ENCODE results near the gene TAC3.

Gene TAC3

GRCh38 chr12:57010627-57011247 is 5.6 kb downstream of the TAC3 start:
- Histone ChIP-seq H3K36me3 (ENCODE audit: insufficient read depth, insufficient read length, low read length) (no peaks in the 10 kb centered on the region), H3K27me3 (ENCODE audit: insufficient read depth, insufficient read length) (no peaks in the 10 kb centered on the region), H3K9ac (ENCODE audit: insufficient read length, low read depth) (no peak overlapping the region), H3K4me3 (ENCODE audit: insufficient read length, low read depth) (no peak overlapping the region), H3K4me1 (ENCODE audit: insufficient read depth, insufficient read length) (peaks cover 5% of the 10 kb centered on the region), H3K9me3 (ENCODE audit: insufficient read depth, low read length) (peaks cover 5% of the 10 kb centered on the region; the same call in 1 of the 2 replicates)
- TF ChIP-seq ZNF274 (IDR thresholded peaks at IDR 0.05; ENCODE audit: low read depth, low read length) (no peak), YY1 (IDR thresholded peaks at IDR 0.05; ENCODE audit: insufficient read depth, insufficient read length) (no peak), SUZ12 (IDR thresholded peaks at IDR 0.05; ENCODE audit: extremely low read depth, insufficient read depth, insufficient read length) (no peak)
- DNase-seq (ENCODE audit: low read depth, low spot score) = no peak

GRCh38 chr12:57009949-57010626 is 6.2 kb downstream of the TAC3 start:
- no peaks in the 10 kb centered on the region for H3K27me3 ChIP-seq (ENCODE audit: insufficient read depth, insufficient read length)
- H3K36me3 ChIP-seq (ENCODE audit: insufficient read depth, insufficient read length, low read length) = no peaks in the 10 kb centered on the region
- H3K4me3 ChIP-seq (ENCODE audit: insufficient read length, low read depth) = no peak overlapping the region
- TF ChIP-seq SUZ12 (IDR thresholded peaks at IDR 0.05; ENCODE audit: extremely low read depth, insufficient read depth, insufficient read length) = no peak
- no peak for TF ChIP-seq YY1 (IDR thresholded peaks at IDR 0.05; ENCODE audit: insufficient read depth, insufficient read length)
- TF ChIP-seq ZNF274 (IDR thresholded peaks at IDR 0.05; ENCODE audit: low read depth, low read length) = no peak
- H3K4me1 ChIP-seq (ENCODE audit: insufficient read depth, insufficient read length) = no peaks in the 10 kb centered on the region
- no peak for DNase-seq (ENCODE audit: low read depth, low spot score)
- H3K9me3 ChIP-seq (ENCODE audit: insufficient read depth, low read length) = peaks cover 5% of the 10 kb centered on the region; the same call in 1 of the 2 replicates
- no peak overlapping the region for H3K9ac ChIP-seq (ENCODE audit: insufficient read length, low read depth)

- no peaks in the 10 kb centered on the region for H3K4me1 ChIP-seq (ENCODE audit: insufficient read depth, insufficient read length)
- peaks cover 19% of the 10 kb centered on the region for H3K36me3 ChIP-seq (ENCODE audit: insufficient read depth, insufficient read length, low read length)
- H3K4me3 ChIP-seq (ENCODE audit: insufficient read length, low read depth) = no peak overlapping the region
- no peaks in the 10 kb centered on the region for H3K27me3 ChIP-seq (ENCODE audit: insufficient read depth, insufficient read length)
- no peak overlapping the region for H3K9ac ChIP-seq (ENCODE audit: insufficient read length, low read depth)
- peak; percentile 22 for DNase-seq (ENCODE audit: low read depth, low spot score)
- TF ChIP-seq YY1 (IDR thresholded peaks at IDR 0.05; ENCODE audit: insufficient read depth, insufficient read length) (no peak), SUZ12 (IDR thresholded peaks at IDR 0.05; ENCODE audit: extremely low read depth, insufficient read depth, insufficient read length) (no peak), ZNF274 (IDR thresholded peaks at IDR 0.05; ENCODE audit: low read depth, low read length) (no peak)
- peaks cover 5% of the 10 kb centered on the region; the same call in 1 of the 2 replicates for H3K9me3 ChIP-seq (ENCODE audit: insufficient read depth, low read length)
These were observed 8.2 kb downstream of the TAC3 start for GRCh38 chr12:57008178-57008577.

- no peak for TF ChIP-seq YY1 (IDR thresholded peaks at IDR 0.05; ENCODE audit: insufficient read depth, insufficient read length)
- no peak for TF ChIP-seq ZNF274 (IDR thresholded peaks at IDR 0.05; ENCODE audit: low read depth, low read length)
- no peak for TF ChIP-seq SUZ12 (IDR thresholded peaks at IDR 0.05; ENCODE audit: extremely low read depth, insufficient read depth, insufficient read length)
- Histone ChIP-seq H3K9me3 (ENCODE audit: insufficient read depth, low read length) (peaks cover 5% of the 10 kb centered on the region; the same call in 1 of the 2 replicates), H3K4me1 (ENCODE audit: insufficient read depth, insufficient read length) (no peaks in the 10 kb centered on the region), H3K36me3 (ENCODE audit: insufficient read depth, insufficient read length, low read length) (peaks cover 31% of the 10 kb centered on the region), H3K9ac (ENCODE audit: insufficient read length, low read depth) (no peak overlapping the region), H3K4me3 (ENCODE audit: insufficient read length, low read depth) (no peak overlapping the region), H3K27me3 (ENCODE audit: insufficient read depth, insufficient read length) (no peaks in the 10 kb centered on the region)
- no peak for DNase-seq (ENCODE audit: low read depth, low spot score)
These were observed 9.4 kb downstream of the TAC3 start for GRCh38 chr12:57006809-57007475.

GRCh38 chr12:57005980-57006808 is 10.1 kb downstream of the TAC3 start, which contains the start of gene ZBTB39:
TSS of gene ZBTB39 (minus strand) at chr12:57006546. CDS start at chr12:57004917, 1,629 bp downstream.
- Histone ChIP-seq H3K36me3 (ENCODE audit: insufficient read depth, insufficient read length, low read length) (peaks cover 39% of the 10 kb centered on the region), H3K27me3 (ENCODE audit: insufficient read depth, insufficient read length) (no peaks in the 10 kb centered on the region), H3K9me3 (ENCODE audit: insufficient read depth, low read length) (peaks cover 5% of the 10 kb centered on the region; the same call in 1 of the 2 replicates), H3K4me3 (ENCODE audit: insufficient read length, low read depth) (peak within 1 kb of the TSS; percentile 83), H3K9ac (ENCODE audit: insufficient read length, low read depth) (peak within 1 kb of the TSS; percentile 91), H3K4me1 (ENCODE audit: insufficient read depth, insufficient read length) (no peaks in the 10 kb centered on the region)
- DNase-seq (ENCODE audit: low read depth, low spot score) = peak; percentile 51
- no peak for TF ChIP-seq ZNF274 (IDR thresholded peaks at IDR 0.05; ENCODE audit: low read depth, low read length)
- no peak for TF ChIP-seq YY1 (IDR thresholded peaks at IDR 0.05; ENCODE audit: insufficient read depth, insufficient read length)
- no peak for TF ChIP-seq SUZ12 (IDR thresholded peaks at IDR 0.05; ENCODE audit: extremely low read depth, insufficient read depth, insufficient read length)

- TF ChIP-seq ZNF274 (IDR thresholded peaks at IDR 0.05; ENCODE audit: low read depth, low read length) = no peak
- no peak for TF ChIP-seq SUZ12 (IDR thresholded peaks at IDR 0.05; ENCODE audit: extremely low read depth, insufficient read depth, insufficient read length)
- TF ChIP-seq YY1 (IDR thresholded peaks at IDR 0.05; ENCODE audit: insufficient read depth, insufficient read length) = no peak
- Histone ChIP-seq H3K9me3 (ENCODE audit: insufficient read depth, low read length) (peaks cover 5% of the 10 kb centered on the region; the same call in 1 of the 2 replicates), H3K9ac (ENCODE audit: insufficient read length, low read depth) (no peak overlapping the region), H3K27me3 (ENCODE audit: insufficient read depth, insufficient read length) (no peaks in the 10 kb centered on the region), H3K36me3 (ENCODE audit: insufficient read depth, insufficient read length, low read length) (peaks cover 54% of the 10 kb centered on the region), H3K4me1 (ENCODE audit: insufficient read depth, insufficient read length) (no peaks in the 10 kb centered on the region), H3K4me3 (ENCODE audit: insufficient read length, low read depth) (no peak overlapping the region)
- DNase-seq (ENCODE audit: low read depth, low spot score) = no peak
These were observed 11.7 kb downstream of the TAC3 start for GRCh38 chr12:57004651-57005050.

Data from NT2/D1 (cell line).